ENCODE results near the gene CTSA. TPM values are rescaled to one million over a fixed set of nuclear protein-coding genes. Genes with fewer than 3 reads are reported as not detected.

CTSA gene
- total RNA-seq, 1 donor from 2014 or later: 92.1 TPM

- no peaks in the 10 kb centered on the region for H3K27me3 Mint-ChIP-seq
- H3K27ac Mint-ChIP-seq: no peak overlapping the region
- DNase-seq (ENCODE audit: low spot score, unreplicated experiment): no peak
- no peak for TF ChIP-seq CTCF (IDR thresholded peaks at IDR 0.05; ENCODE audit: unreplicated experiment)
- H3K4me3 Mint-ChIP-seq (ENCODE audit: low read depth): no peak overlapping the region
- peaks cover 17% of the 10 kb centered on the region for H3K4me1 Mint-ChIP-seq (ENCODE audit: low read depth)
- peaks cover 1% of the 10 kb centered on the region for H3K36me3 Mint-ChIP-seq (ENCODE audit: insufficient read depth)
- no peaks in the 10 kb centered on the region for H3K9me3 Mint-ChIP-seq (ENCODE audit: low read depth)
These were observed 31.2 kb upstream of the CTSA start for GRCh38 chr20:45859916-45860315.

- TF ChIP-seq CTCF (IDR thresholded peaks at IDR 0.05; ENCODE audit: unreplicated experiment): no peak
- H3K36me3 Mint-ChIP-seq (ENCODE audit: insufficient read depth): peaks cover 1% of the 10 kb centered on the region
- DNase-seq (ENCODE audit: low spot score, unreplicated experiment): no peak
- H3K27ac Mint-ChIP-seq: no peak overlapping the region
- no peaks in the 10 kb centered on the region for H3K27me3 Mint-ChIP-seq
- no peaks in the 10 kb centered on the region for H3K9me3 Mint-ChIP-seq (ENCODE audit: low read depth)
- H3K4me3 Mint-ChIP-seq (ENCODE audit: low read depth): no peak overlapping the region
- peaks cover 17% of the 10 kb centered on the region for H3K4me1 Mint-ChIP-seq (ENCODE audit: low read depth)
These were observed 30.4 kb upstream of the CTSA start for GRCh38 chr20:45860560-45861220.

GRCh38 chr20:45861221-45862075 lies 29.7 kb upstream of the CTSA start:
- H3K27ac Mint-ChIP-seq: no peak overlapping the region
- H3K4me1 Mint-ChIP-seq (ENCODE audit: low read depth): peaks cover 16% of the 10 kb centered on the region
- no peaks in the 10 kb centered on the region for H3K9me3 Mint-ChIP-seq (ENCODE audit: low read depth)
- H3K36me3 Mint-ChIP-seq (ENCODE audit: insufficient read depth): peaks cover 1% of the 10 kb centered on the region
- TF ChIP-seq CTCF (IDR thresholded peaks at IDR 0.05; ENCODE audit: unreplicated experiment): no peak
- no peak for DNase-seq (ENCODE audit: low spot score, unreplicated experiment)
- no peaks in the 10 kb centered on the region for H3K27me3 Mint-ChIP-seq
- no peak overlapping the region for H3K4me3 Mint-ChIP-seq (ENCODE audit: low read depth)

- Mint-ChIP-seq H3K9me3 (ENCODE audit: low read depth) (no peaks in the 10 kb centered on the region), H3K4me3 (ENCODE audit: low read depth) (no peak overlapping the region), H3K4me1 (ENCODE audit: low read depth) (peaks cover 2% of the 10 kb centered on the region), H3K27ac (no peak overlapping the region), H3K27me3 (no peaks in the 10 kb centered on the region), H3K36me3 (ENCODE audit: insufficient read depth) (peaks cover 1% of the 10 kb centered on the region)
- no peak for DNase-seq (ENCODE audit: low spot score, unreplicated experiment)
- TF ChIP-seq CTCF (IDR thresholded peaks at IDR 0.05; ENCODE audit: unreplicated experiment): no peak
These were observed 27.3 kb upstream of the CTSA start for GRCh38 chr20:45863543-45864470.

GRCh38 chr20:45866454-45866853 lies 24.7 kb upstream of the CTSA start:
- DNase-seq (ENCODE audit: low spot score, unreplicated experiment): no peak
- Mint-ChIP-seq H3K27ac (no peak overlapping the region), H3K27me3 (no peaks in the 10 kb centered on the region), H3K4me3 (ENCODE audit: low read depth) (no peak overlapping the region), H3K4me1 (ENCODE audit: low read depth) (no peaks in the 10 kb centered on the region), H3K9me3 (ENCODE audit: low read depth) (no peaks in the 10 kb centered on the region), H3K36me3 (ENCODE audit: insufficient read depth) (peaks cover 1% of the 10 kb centered on the region)
- TF ChIP-seq CTCF (IDR thresholded peaks at IDR 0.05; ENCODE audit: unreplicated experiment): no peak
